HepG2 (cell line): ENCODE results near the gene SOX8. TPM values are rescaled to one million over a fixed set of nuclear protein-coding genes. Genes with fewer than 3 reads are reported as not detected.
"Not testable (repeated sequence)": the region's sequence is repeated elsewhere in the genome, so short reads cannot be mapped to it uniquely, and the experiment has no call there.

Experiments
- ATAC-seq: fragments of 200-7000 bp; cut with Tn5 transposase; 3 replicates; pipeline ENCODE4 v1.9.1; 2020; ENCODE audit warnings: mild to moderate bottlenecking, moderate library complexity
- BruUV-seq: library from RNA; stranded (reverse); fragments of 400-500 nt; replicated peaks from 2 replicates; lab custom pipeline; 2021; lab: Mats Ljungman, UMichigan
- CTCF ChIA-PET: fragments of 300-600 bp; formaldehyde crosslinking; extraction: SDS; loops from one replicate; lab custom pipeline; 2021; ENCODE audit warnings: low total read pairs, inconsistent platforms, low intra/inter-chr PET ratio; lab: Yijun Ruan, JAX
- POLR2A ChIA-PET: fragments of 350-600 bp; sonication (Branson Sonifier 250); formaldehyde crosslinking; loops from one replicate; lab custom pipeline; 2020; ENCODE audit warnings: antibody characterized with exemption, inconsistent platforms; lab: Yijun Ruan, JAX
- DNase-seq: peaks from one replicate; pipeline ENCODE4 v3.0.0-alpha.2; 2015; ENCODE audit warnings: low spot score
- FAIRE-seq: peaks from 3 replicates; lab custom pipeline; 2011; peaks lifted over from hg19 to GRCh38; lab: Jason Lieb, UNC
- H2AFZ ChIP-seq: one replicate; pipeline ENCODE4 v1.6.1; 2011; ENCODE audit warnings: low read length, inconsistent platforms
- H3K27ac ChIP-seq: fragments of 300-600 bp; 3 replicates; pipeline ENCODE4 v1.8.0; 2011; ENCODE audit warnings: mixed run types, mild to moderate bottlenecking, mixed read lengths, low read length, inconsistent platforms; ENCODE audit not compliant: insufficient read depth; ENCODE audit errors: extremely low read length
- H3K27me3 ChIP-seq, 2 experiments: fragments of 200-600 bp in 1 of 2; 2 replicates in 1 of 2; 3 replicates in 1 of 2; pipeline versions ENCODE4 v1.6.0 to v1.8.0; 2011; ENCODE audit warnings: low read length in 2 of 2, mild to moderate bottlenecking in 2 of 2, moderate library complexity in 2 of 2, inconsistent platforms in 1 of 2; ENCODE audit not compliant: insufficient read depth in 2 of 2, control insufficient read depth in 1 of 2
- H3K36me3 ChIP-seq, 2 experiments: fragments of 200-600 bp in 1 of 2; replicated peaks in 1 of 2; 2 replicates in 1 of 2; 3 replicates in 1 of 2; pipeline versions ENCODE4 v1.5.1 to v1.8.0; 2011; ENCODE audit warnings: low read length in 2 of 2, inconsistent platforms in 1 of 2; ENCODE audit not compliant: insufficient read depth in 2 of 2, control insufficient read depth in 1 of 2
- H3K4me1 ChIP-seq: 2 replicates; pipeline ENCODE4 v1.5.1; 2012; ENCODE audit warnings: low read length, inconsistent platforms; ENCODE audit not compliant: insufficient read depth
- H3K4me2 ChIP-seq: 2 replicates; pipeline ENCODE4 v1.6.0; 2011; ENCODE audit warnings: low read depth, low read length, inconsistent platforms
- H3K4me3 ChIP-seq, 3 experiments: fragments of 200-600 bp in 1 of 3; sonication (generic), shearing (Covaris generic) in 1 of 3; replicated peaks in 1 of 3; 2 replicates each; pipeline ENCODE4 v1.5.1; 2011 to 2016; ENCODE audit warnings: low read length in 3 of 3, inconsistent platforms in 2 of 3, low read depth in 2 of 3, mild to moderate bottlenecking in 2 of 3, control low read depth in 1 of 3, mixed read lengths in 1 of 3; ENCODE audit not compliant: insufficient read depth in 1 of 3
- H3K79me2 ChIP-seq: one replicate; pipeline ENCODE4 v1.6.1; 2011; ENCODE audit warnings: low read length, inconsistent platforms; ENCODE audit not compliant: insufficient read depth
- H3K9ac ChIP-seq: 2 replicates; pipeline ENCODE4 v1.6.0; 2011; ENCODE audit warnings: mild to moderate bottlenecking, low read depth, low read length, inconsistent platforms; ENCODE audit not compliant: insufficient read depth
- H3K9me3 ChIP-seq: 2 replicates; pipeline ENCODE4 v1.5.1; 2012; ENCODE audit warnings: mild to moderate bottlenecking, low read length
- H4K20me1 ChIP-seq: 2 replicates; pipeline ENCODE4 v1.6.0; 2011; ENCODE audit warnings: inconsistent platforms, mild to moderate bottlenecking, low read length, moderate library complexity; ENCODE audit not compliant: insufficient read depth
- WGBS: methylation state at CpG from one replicate; pipeline ENCODE4 v1.1.6; 2017; ENCODE audit warnings: low lambda C conversion rate; 5-methylcytosine and 5-hydroxymethylcytosine counted together
- in situ Hi-C: cut with HindIII; loops from 2 replicates; pipeline ENCODE4 v1.10.0; 2017; ENCODE audit warnings: low pct_unique_long_range_greater_than_20kb; ENCODE audit not compliant: extremely low pct_ligation_motif_present
- intact Hi-C: fragments of 100-400 bp; cut with micrococcal nuclease; formaldehyde crosslinking; loops from one replicate; pipeline ENCODE4 v1.10.0; 2022; ENCODE audit not compliant: unreplicated experiment
- polyA plus RNA-seq, 8 experiments: library from polyadenylated mRNA; depleted of rRNA in 3 of 8; stranded (reverse) in 7 of 8; unstranded in 1 of 8; fragments of >200 nt; fragmentation: Illumina TruSeq in 4 of 8; extraction: Trizol in 4 of 8; gene quantifications; 2 replicates each; pipeline versions ENCODE4 v1.2.1 to v1.2.3, GENCODE V29; 2011 to 2016; ENCODE audit warnings: low read depth in 4 of 8, missing spikeins in 1 of 8, mixed read lengths in 1 of 8; ENCODE audit not compliant: insufficient read depth in 1 of 8
- total RNA-seq, 5 experiments: library from RNA; depleted of rRNA; stranded (reverse); fragments of >200 nt; fragmentation: Illumina TruSeq; extraction: Trizol; gene quantifications; 2 replicates each; pipeline ENCODE4 v1.2.3, GENCODE V29; 2016; ENCODE audit warnings: low read depth in 1 of 5

SOX8 gene
- total and polyA plus RNA-seq, 2 of the 13 experiments (the other 11 are each of a cell fraction or from before 2014, with no cell fraction given), result 0.20 to 0.28 TPM

GRCh38 chr16:947922-948303 is 33.7 kb upstream of the SOX8 start:
- CTCF ChIA-PET, in situ Hi-C loops, DNase-seq, H3K79me2 ChIP-seq, intact Hi-C loops, POLR2A ChIA-PET, H3K9ac ChIP-seq, BruUV-seq, H3K27me3 ChIP-seq, H4K20me1 ChIP-seq, FAIRE-seq, H3K9me3 ChIP-seq, H3K4me1 ChIP-seq, H3K27ac ChIP-seq, H3K4me3 ChIP-seq, H3K36me3 ChIP-seq, ATAC-seq, H2AFZ ChIP-seq, H3K4me2 ChIP-seq: not testable (repeated sequence)
- WGBS, result 88% methylated on average over 17 of the region's 17 CpGs

- H3K79me2 ChIP-seq, ATAC-seq, BruUV-seq, H2AFZ ChIP-seq, H3K36me3 ChIP-seq, H3K9ac ChIP-seq, POLR2A ChIA-PET, H3K9me3 ChIP-seq, FAIRE-seq, H3K4me3 ChIP-seq, intact Hi-C loops, H3K4me2 ChIP-seq, H3K27me3 ChIP-seq, H3K4me1 ChIP-seq, in situ Hi-C loops, CTCF ChIA-PET, H4K20me1 ChIP-seq, DNase-seq, H3K27ac ChIP-seq: not testable (repeated sequence)
- 81% methylated on average over 18 of the region's 18 CpGs for WGBS
Observed at GRCh38 chr16:948767-949166, 32.8 kb upstream of the SOX8 start.

DNA sequence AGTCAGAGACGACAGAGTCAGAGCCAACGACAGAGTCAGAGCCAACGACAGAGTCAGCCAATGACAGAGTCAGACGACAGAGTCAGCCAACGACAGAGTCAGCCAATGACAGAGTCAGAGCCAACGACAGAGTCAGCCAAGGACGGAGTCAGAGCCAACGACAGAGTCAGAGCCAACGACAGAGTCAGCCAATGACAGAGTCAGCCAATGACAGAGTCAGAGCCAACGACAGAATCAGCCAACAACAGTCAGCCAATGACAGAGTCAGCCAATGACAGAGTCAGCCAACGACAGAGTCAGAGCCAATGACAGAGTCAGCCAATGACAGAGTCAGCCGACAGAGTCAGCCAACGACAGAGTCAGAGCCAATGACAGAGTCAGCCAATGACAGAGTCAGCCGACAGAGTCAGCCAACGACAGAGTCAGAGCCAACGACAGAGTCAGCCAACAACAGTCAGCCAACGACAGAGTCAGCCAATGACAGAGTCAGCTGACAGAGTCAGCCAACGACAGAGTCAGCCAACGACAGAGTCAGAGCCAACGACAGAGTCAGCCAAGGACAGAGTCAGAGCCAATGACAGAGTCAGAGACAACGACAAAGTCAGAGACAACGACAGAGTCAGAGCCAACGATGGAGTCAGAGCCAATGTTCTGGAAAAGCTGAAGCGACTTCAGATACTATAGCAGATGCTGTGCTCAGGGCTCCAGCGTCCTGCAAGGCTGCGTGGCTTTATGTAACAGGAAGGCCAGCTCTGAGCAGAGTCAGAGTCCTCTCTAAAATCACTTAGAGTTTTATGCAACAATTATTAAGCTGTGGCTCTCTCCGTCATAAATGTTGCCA is 30.6 kb upstream of the SOX8 start:
- H3K27ac ChIP-seq, DNase-seq, H3K9me3 ChIP-seq, H3K79me2 ChIP-seq, H3K4me2 ChIP-seq, ATAC-seq, H3K9ac ChIP-seq, H2AFZ ChIP-seq, H3K27me3 ChIP-seq, H3K36me3 ChIP-seq, H3K4me3 ChIP-seq, in situ Hi-C loops, intact Hi-C loops, BruUV-seq, POLR2A ChIA-PET, H3K4me1 ChIP-seq, H4K20me1 ChIP-seq, CTCF ChIA-PET, FAIRE-seq: not testable (repeated sequence)
- 84% methylated on average over 25 of the region's 27 CpGs for WGBS
